Measurements from ENCODE around the gene CDK6.
"Not testable (repeated sequence)": the region's sequence is repeated elsewhere in the genome, so short reads cannot be mapped to it uniquely, and the experiment has no call there.

The CDK6 gene

DNA sequence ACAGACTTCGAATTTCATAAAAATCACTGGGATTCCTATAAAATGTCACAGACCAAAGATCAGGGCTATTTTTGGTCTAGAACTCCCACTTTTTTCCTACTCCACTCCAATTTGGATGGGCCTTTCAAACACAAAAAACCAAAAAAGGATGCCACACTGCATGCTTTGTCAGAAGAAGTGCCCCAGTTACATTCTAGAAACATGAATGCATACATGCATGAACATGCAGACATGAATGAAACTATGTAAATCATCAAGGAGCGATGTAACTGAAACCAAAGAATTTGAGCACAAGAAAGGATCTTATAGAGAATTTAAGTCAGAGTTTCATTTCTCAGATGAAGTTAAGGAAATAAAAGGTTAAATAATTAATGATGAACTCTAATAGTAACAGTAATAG lies 214.3 kb downstream of the CDK6 start:
- DNase-seq (ENCODE audit: low spot score), result no peak

DNA sequence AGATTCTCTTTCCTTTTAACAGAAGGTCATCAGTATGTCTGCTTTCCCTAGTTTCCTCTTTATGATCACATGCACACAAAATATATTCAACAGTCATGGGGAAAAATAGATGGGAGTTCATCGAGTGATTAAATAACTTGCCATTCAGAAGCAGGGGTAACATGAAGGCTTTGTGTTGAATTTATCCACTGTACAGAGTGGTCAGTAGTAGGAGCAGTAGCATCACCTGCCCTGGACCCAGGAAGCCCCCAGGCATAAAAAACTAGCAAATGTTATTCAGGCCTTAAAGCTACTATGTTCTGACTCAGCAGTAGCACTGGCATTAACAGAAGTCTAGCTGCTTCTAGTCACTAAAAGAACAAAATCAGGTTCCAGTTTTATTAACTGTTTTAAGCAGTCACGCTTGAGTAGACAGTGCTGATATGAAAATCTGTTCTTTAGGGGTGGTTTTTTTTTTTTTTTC lies 214.8 kb downstream of the CDK6 start:
- no peak for DNase-seq (ENCODE audit: low spot score)

DNA sequence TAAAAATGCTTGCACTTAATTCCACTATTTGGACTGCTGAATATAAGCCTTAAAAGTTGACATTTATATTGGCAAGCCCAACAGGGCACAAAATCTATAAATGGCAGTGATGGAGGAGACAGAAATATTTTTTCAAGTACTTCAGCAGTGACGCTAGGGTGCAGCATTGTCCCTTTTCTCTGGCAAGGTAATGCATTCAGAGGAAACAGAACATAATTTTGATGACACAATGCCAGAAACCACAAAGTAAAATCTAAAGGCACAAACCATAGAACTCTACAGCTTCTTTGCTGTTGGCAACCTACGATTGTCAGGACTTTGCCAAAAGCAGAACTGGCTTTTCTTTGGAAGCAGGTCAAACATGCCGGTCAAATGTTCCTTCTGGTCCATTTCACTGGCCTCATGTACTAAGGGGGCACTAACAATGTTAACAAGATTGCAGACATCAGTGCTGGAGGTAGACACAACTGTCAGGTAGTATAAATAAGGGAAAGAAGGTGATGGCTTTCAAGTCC lies 215.3 kb downstream of the CDK6 start:
- peak; percentile 95 for DNase-seq (ENCODE audit: low spot score)

- DNase-seq (ENCODE audit: low spot score), result no peak
Measured at GRCh38 chr7:92615861-92616260, 220.5 kb downstream of the CDK6 start.

GRCh38 chr7:92614660-92615174 lies 221.7 kb downstream of the CDK6 start:
- DNase-seq (ENCODE audit: low spot score), result no peak

DNA sequence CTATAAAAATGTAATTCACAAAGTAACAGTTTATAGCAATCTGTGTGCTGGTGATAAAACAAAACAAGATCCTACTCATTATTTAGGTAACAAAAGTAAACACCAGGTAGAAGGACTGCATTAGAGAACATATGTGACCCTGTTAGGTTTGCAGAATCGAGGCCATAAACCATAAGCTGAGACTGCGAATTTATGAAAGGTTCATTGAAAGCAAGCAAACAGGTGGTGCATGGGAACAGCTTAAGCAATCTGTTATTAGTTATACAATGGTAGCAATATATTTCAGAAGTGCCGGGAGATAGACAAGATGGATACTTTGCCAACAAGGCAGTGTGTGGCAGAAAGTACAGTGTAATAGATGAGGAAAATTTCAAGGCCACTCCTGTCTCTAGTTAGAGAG lies 222.7 kb downstream of the CDK6 start:
- no peak for DNase-seq (ENCODE audit: low spot score)

DNA sequence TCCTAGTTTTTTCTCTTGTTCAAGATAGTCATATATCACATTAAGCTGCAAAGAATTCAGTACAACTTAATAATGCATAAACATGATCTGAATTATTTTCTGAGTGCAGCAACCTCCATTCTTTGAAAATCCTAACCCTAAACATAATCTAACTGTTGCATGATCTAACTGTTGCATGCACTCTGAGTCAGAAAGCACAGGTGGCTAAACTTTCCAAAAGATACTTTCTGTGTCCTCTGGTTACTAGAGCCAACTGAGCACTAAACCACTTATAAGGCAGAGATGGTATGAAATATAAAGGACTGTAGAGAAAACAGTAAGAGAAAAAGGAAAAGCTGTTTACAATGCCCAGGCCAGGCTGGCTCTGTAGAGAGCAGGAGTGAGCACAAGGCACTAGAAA lies 223.2 kb downstream of the CDK6 start:
- DNase-seq (ENCODE audit: low spot score), result no peak

- no peak for DNase-seq (ENCODE audit: low spot score)
Measured at GRCh38 chr7:92612501-92612900, 223.9 kb downstream of the CDK6 start.

DNA sequence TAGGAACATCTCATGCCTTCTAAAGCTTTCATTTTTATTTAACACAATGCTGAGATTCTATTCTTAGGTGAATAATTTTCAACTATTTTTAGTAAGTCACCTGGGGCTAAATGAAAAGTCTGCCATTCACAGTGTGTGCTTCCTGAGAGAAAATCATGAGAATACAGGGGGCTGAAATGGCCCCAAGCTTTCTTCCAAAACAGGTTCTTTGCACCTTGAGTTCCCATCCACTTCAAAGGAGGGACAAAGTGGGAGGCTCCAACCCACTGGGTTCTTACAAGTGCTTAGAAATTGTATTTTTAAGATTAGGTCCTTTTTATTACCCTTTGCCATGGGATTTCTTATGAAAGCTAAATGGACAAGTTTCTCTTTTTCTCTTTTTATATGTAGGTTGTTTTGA lies 224.6 kb downstream of the CDK6 start:
- DNase-seq (ENCODE audit: low spot score), result no peak

DNA sequence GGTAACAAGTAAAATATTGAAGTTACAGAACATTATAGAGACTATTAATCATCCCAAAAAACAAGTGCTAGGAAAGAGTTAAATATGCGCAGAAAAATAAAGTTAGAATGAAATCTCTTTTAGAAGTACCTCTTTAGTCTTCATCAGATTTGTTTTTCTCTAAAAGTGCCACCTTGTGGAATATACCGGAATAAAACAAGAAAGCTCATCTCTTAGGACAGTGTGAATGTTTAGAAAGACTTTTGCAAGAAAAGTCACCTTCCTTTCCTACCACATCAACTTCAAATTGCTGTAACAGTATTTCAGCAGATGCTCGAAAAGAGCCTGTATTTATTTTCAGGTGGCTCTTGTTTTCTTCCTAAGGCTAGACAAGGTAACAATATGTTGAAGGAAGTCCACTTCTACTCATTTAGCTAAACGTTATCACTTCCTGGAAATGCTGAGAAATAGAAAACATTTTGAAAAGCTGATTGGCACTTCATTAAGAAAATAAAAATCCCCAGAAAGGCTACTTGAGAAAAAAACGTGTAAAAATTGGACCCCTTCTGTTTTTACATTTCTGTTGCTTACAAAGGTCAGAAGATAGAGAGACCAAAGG lies 226.4 kb downstream of the CDK6 start:
- peak; percentile 55 for DNase-seq (ENCODE audit: low spot score)

DNA sequence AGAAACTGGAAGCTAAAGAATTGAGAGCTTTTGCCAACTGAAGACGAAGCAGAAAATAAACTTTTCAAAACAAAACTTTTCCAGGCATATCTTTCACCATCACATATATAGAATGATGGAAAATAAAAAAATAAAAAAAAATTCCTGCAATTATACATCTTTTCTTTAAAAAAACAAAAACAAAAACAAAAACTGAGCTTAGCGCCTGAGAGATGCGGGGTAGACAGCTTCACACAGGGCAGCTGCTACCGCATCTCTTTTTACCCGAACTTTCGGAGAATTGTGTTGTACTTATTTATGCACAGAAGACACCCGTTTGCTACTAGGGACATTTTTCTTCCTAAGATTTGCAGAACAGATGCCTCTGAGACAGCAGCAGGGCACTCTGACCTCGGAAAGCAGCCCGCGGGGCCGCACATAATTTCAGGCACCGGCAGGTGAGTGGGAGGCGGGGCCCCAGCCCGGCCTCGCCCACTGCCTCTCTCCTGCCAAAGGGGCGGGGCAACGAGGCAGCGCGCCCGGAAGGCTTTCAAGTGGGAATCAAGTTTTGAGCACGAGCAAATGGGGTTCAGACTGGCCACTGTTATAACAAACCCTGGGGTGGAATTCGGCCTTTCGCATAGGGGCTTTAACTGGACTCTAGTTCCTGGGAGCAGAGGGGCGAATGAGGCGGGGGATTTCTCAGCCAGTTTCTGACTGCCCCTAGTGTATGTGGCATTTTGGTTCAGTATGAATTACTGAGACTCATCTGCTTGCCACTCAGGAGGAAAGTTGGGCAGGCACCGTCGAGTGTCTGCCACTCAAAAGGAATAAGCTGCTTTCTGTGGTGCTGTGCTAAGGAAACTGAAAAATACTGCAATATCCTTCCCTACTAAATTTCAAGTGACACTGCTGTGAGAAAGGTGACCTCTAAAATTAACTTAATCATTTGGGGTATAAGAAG lies 227.7 kb downstream of the CDK6 start:
- DNase-seq (ENCODE audit: low spot score), result peak; percentile 59

GRCh38 chr7:92606985-92607384 lies 229.4 kb downstream of the CDK6 start:
- DNase-seq (ENCODE audit: low spot score), result no peak

- not testable (repeated sequence) for DNase-seq (ENCODE audit: low spot score)
Measured at GRCh38 chr7:92604517-92604916, 231.9 kb downstream of the CDK6 start.

GRCh38 chr7:92603089-92603445 lies 233.3 kb downstream of the CDK6 start:
- no peak for DNase-seq (ENCODE audit: low spot score)

GRCh38 chr7:92602352-92603088 lies 233.9 kb downstream of the CDK6 start:
- no peak for DNase-seq (ENCODE audit: low spot score)

GRCh38 chr7:92598310-92598981 lies 237.9 kb downstream of the CDK6 start:
- no peak for DNase-seq (ENCODE audit: low spot score)

GRCh38 chr7:92595281-92595680 lies 241.1 kb downstream of the CDK6 start:
- peak; percentile 50 for DNase-seq (ENCODE audit: low spot score)

GRCh38 chr7:92594746-92595145 lies 241.6 kb downstream of the CDK6 start:
- DNase-seq (ENCODE audit: low spot score), result no peak

DNA sequence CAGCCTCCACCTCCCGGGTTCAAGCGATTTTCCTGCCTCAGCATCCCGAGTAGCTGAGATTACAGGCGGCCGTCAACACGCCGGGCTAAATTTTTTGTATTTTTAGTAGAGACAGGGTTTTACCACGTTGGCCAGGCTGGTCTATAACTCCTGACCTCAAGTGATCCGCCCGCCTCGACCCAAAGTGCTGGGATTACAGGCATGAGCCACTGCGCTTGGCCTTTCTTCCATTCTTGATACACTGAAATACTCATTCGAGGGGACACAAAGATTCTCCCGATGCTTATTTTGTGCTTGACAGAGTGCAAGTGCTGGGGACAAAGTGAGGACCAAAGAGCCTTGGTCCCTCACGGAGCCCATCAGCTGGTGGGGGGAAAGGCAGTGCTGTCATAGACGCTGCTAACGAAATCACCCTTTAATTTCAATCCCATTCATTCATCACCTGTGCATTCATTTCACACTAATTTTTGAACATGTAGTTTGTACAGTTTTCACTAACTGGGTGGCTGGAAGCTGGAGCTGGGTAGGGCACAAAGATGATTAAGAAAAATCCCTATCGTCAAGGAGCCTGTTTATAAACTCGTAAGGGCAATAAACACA lies 245.6 kb downstream of the CDK6 start:
- no peak for DNase-seq (ENCODE audit: low spot score)

DNA sequence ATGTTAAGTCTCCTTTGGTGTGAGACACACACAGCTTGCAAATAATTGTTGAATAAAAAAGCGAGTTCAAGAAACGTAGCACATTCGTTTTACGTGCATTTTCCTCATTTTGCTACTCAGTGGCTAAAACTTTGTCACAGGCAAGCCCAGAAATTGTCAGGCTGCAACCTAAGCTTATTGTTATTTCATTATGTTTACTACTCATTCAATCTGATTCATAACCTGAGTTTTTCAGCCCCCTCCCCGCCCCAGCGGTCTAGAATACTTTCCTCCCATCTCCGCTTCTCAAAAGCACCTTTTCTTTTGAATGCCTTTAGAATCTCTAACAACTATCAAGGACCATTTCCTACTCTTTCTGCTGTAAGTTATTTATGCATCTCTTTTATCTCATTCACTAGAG lies 247.3 kb downstream of the CDK6 start:
- no peak for DNase-seq (ENCODE audit: low spot score)

DNA sequence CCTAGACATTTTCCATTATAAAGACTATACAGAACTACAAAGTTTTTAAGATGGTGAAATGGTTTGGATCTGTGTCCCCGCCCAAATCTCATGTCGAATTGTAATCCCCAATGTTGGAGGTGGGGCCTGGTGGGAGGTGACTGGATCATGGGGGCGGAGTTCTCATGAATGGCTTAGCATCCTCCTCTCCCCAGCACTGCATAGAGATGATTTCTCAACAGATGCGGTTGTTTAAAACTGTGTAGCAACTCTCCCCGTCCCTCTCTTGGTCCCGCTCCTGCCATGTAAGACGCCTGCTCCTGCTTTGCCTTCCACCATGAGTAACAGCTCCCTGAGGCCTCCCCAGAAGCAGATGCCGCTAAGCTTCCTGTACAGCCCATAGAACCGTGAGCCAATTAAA lies 247.8 kb downstream of the CDK6 start:
- no peak for DNase-seq (ENCODE audit: low spot score)

Data from SW480 (cell line).